HepG2 (cell line): ENCODE data around the gene CERS1. TPM values are rescaled to one million over a fixed set of nuclear protein-coding genes. Genes with fewer than 3 reads are reported as not detected.

Experiments used
- CENPX ChIP-seq: sonication (generic); formaldehyde crosslinking; IDR thresholded peaks from 2 replicates; pipeline ENCODE4 v1.9.0; 2021; ENCODE audit warnings: mild to moderate bottlenecking, missing genetic modification reagents, moderate library complexity
- DR1 ChIP-seq: sonication (generic); formaldehyde crosslinking; IDR thresholded peaks from 2 replicates; pipeline ENCODE4 v1.8.0; 2021; ENCODE audit warnings: mild to moderate bottlenecking, missing genetic modification reagents, inconsistent platforms
- GLI4 ChIP-seq: sonication (generic); formaldehyde crosslinking; IDR thresholded peaks from 2 replicates; pipeline ENCODE4 v1.5.1; 2020; ENCODE audit warnings: missing genetic modification reagents, mild to moderate bottlenecking, moderate library complexity, borderline replicate concordance
- MAFK ChIP-seq, 2 experiments: IDR thresholded peaks in 1 of 2; conservative IDR thresholded peaks in 1 of 2; 2 replicates each; pipeline ENCODE4 v1.6.1; 2011; ENCODE audit warnings: improper control_type of control experiment in 2 of 2, low read length in 2 of 2
- MED13 ChIP-seq: sonication (generic); formaldehyde crosslinking; IDR thresholded peaks from 2 replicates; pipeline ENCODE4 v1.5.0; 2020; ENCODE audit warnings: missing genetic modification reagents
- MXD1 ChIP-seq: sonication (generic); formaldehyde crosslinking; IDR thresholded peaks from 2 replicates; pipeline ENCODE4 v1.4.0; 2020; ENCODE audit warnings: mild to moderate bottlenecking, missing genetic modification reagents
- NCOR1 ChIP-seq: fragments of 200-600 bp; sonication (generic); IDR thresholded peaks from 2 replicates; pipeline ENCODE4 v1.7.0; 2017; ENCODE audit warnings: antibody characterized with exemption, low read length, borderline replicate concordance
- NRL ChIP-seq: sonication (generic); formaldehyde crosslinking; IDR thresholded peaks from 2 replicates; pipeline ENCODE4 v1.5.0; 2020; ENCODE audit warnings: missing genetic modification reagents, mild to moderate bottlenecking, moderate library complexity, borderline replicate concordance
- PATZ1 ChIP-seq: sonication (generic); formaldehyde crosslinking; IDR thresholded peaks from 2 replicates; pipeline ENCODE4 v1.4.0; 2020; ENCODE audit warnings: missing genetic modification reagents
- TEF ChIP-seq: sonication (generic); formaldehyde crosslinking; IDR thresholded peaks from 2 replicates; pipeline ENCODE4 v1.5.0; 2020; ENCODE audit warnings: missing genetic modification reagents
- TFAP4 ChIP-seq: sonication (generic); IDR thresholded peaks from 2 replicates; pipeline ENCODE4 v1.6.1; 2016; ENCODE audit warnings: low read depth, borderline replicate concordance
- ZNF17 ChIP-seq: sonication (generic); formaldehyde crosslinking; IDR thresholded peaks from 2 replicates; pipeline ENCODE4 v1.5.0; 2020; ENCODE audit warnings: mild to moderate bottlenecking, missing genetic modification reagents
- ZNF280D ChIP-seq: sonication (generic); formaldehyde crosslinking; IDR thresholded peaks from 2 replicates; pipeline ENCODE4 v1.5.1; 2020; ENCODE audit warnings: mild to moderate bottlenecking, missing genetic modification reagents
- ZNF329 ChIP-seq: sonication (generic); formaldehyde crosslinking; IDR thresholded peaks from 2 replicates; pipeline ENCODE4 v1.9.0; 2021; ENCODE audit warnings: low read depth, mild to moderate bottlenecking, missing genetic modification reagents
- ZNF703 ChIP-seq: sonication (generic); formaldehyde crosslinking; IDR thresholded peaks from 2 replicates; pipeline ENCODE4 v1.5.1; 2020; ENCODE audit warnings: missing genetic modification reagents, mild to moderate bottlenecking, moderate library complexity, borderline replicate concordance
- polyA plus RNA-seq, 8 experiments: library from polyadenylated mRNA; depleted of rRNA in 3 of 8; stranded (reverse) in 7 of 8; unstranded in 1 of 8; fragments of >200 nt; fragmentation: Illumina TruSeq in 4 of 8; extraction: Trizol in 4 of 8; gene quantifications; 2 replicates each; pipeline versions ENCODE4 v1.2.1 to v1.2.3, GENCODE V29; 2011 to 2016; ENCODE audit warnings: low read depth in 4 of 8, missing spikeins in 1 of 8, mixed read lengths in 1 of 8; ENCODE audit not compliant: insufficient read depth in 1 of 8
- total RNA-seq, 5 experiments: library from RNA; depleted of rRNA; stranded (reverse); fragments of >200 nt; fragmentation: Illumina TruSeq; extraction: Trizol; gene quantifications; 2 replicates each; pipeline ENCODE4 v1.2.3, GENCODE V29; 2016; ENCODE audit warnings: low read depth in 1 of 5
- TF ChIP-seq, protein P1 (sequence below): sonication (generic); formaldehyde crosslinking; IDR thresholded peaks from 2 replicates; pipeline ENCODE4 v1.4.0; 2020; ENCODE audit warnings: missing genetic modification reagents, borderline replicate concordance

The CERS1 gene
- total and polyA plus RNA-seq, 2 of the 13 experiments (the other 11 are each of a cell fraction or from before 2014, with no cell fraction given): 4.6 to 9.8 TPM

DNA sequence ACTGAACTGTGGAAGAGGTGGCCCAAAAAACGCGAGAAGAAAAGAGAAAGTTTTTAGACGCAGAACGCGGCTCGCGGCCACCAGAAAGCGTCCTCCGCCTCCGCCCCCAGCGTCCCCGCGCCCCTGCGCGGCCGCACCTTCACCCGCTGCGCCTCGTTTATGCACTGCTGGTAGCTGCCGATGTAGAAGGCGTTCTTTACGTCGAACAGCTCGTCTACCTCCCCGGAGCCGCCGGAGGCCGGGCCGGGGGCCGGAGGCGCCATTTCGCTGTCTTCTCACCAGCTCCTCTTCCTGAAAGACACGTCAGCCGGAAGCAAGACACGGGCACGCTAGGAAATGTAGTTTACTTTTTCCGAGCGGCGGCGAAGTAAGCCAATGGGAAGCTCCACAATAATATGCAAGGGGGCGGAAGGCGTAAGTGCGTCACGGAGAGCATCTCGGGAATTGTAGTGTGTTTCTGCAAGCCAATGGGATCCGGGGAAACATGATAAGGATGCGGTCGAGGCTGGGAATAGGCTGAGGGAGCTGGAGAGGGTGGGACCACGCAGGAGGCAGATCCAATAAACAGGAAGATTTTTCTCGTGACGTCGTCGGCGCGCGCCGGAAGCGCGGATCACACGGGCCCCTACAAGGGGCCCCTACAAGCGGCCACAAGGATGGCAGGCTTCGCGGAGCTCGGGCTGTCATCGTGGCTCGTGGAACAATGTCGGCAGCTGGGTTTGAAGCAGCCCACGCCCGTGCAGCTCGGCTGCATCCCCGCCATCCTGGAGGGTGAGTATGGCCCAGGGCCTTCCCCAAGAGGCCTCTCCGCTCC, 23.3 kb upstream of the CERS1 start, which contains the start of the genes COPE and DDX49 (continued):
- no peak for TF ChIP-seq CENPX (CRISPR knock-in tag)
- TF ChIP-seq ZNF703 (CRISPR knock-in tag): no peak
- 0 out of 4 replicates have a peak, but pooled peaks have one; percentile 1 to 2 for TF ChIP-seq MAFK (conservative IDR thresholded peaks at IDR 0.05 in 1 of 2, IDR thresholded peaks at IDR 0.05 in 1 of 2; ENCODE audit: low read length in 2 of 2)
- TF ChIP-seq, protein P1, sequence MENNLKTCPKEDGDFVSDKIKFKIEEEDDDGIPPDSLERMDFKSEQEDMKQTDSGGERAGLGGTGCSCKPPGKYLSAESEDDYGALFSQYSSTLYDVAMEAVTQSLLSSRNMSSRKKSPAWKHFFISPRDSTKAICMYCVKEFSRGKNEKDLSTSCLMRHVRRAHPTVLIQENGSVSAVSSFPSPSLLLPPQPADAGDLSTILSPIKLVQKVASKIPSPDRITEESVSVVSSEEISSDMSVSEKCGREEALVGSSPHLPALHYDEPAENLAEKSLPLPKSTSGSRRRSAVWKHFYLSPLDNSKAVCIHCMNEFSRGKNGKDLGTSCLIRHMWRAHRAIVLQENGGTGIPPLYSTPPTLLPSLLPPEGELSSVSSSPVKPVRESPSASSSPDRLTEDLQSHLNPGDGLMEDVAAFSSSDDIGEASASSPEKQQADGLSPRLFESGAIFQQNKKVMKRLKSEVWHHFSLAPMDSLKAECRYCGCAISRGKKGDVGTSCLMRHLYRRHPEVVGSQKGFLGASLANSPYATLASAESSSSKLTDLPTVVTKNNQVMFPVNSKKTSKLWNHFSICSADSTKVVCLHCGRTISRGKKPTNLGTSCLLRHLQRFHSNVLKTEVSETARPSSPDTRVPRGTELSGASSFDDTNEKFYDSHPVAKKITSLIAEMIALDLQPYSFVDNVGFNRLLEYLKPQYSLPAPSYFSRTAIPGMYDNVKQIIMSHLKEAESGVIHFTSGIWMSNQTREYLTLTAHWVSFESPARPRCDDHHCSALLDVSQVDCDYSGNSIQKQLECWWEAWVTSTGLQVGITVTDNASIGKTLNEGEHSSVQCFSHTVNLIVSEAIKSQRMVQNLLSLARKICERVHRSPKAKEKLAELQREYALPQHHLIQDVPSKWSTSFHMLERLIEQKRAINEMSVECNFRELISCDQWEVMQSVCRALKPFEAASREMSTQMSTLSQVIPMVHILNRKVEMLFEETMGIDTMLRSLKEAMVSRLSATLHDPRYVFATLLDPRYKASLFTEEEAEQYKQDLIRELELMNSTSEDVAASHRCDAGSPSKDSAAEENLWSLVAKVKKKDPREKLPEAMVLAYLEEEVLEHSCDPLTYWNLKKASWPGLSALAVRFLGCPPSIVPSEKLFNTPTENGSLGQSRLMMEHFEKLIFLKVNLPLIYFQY (CRISPR knock-in tag): no peak; the same call in 1 of the 2 replicates
- TF ChIP-seq ZNF329: no peak
- TF ChIP-seq TFAP4: peak; percentile 78; the same call in 1 of the 2 replicates
- TF ChIP-seq ZNF17 (CRISPR knock-in tag): no peak
- TF ChIP-seq MXD1 (CRISPR knock-in tag): peak; percentile 94; the same call in 1 of the 2 replicates
- 0 out of 2 replicates have a peak, but pooled peaks have one; percentile 39 for TF ChIP-seq NRL (CRISPR knock-in tag)
- TF ChIP-seq NCOR1: no peak; the same call in 1 of the 2 replicates
- peak; percentile 77; the same call in 1 of the 2 replicates for TF ChIP-seq ZNF280D
- TF ChIP-seq PATZ1 (CRISPR knock-in tag): no peak; the same call in 1 of the 2 replicates
- no peak for TF ChIP-seq TEF (CRISPR knock-in tag)
- TF ChIP-seq DR1 (CRISPR knock-in tag): no peak
- TF ChIP-seq GLI4 (CRISPR knock-in tag): 0 out of 2 replicates have a peak, but pooled peaks have one; percentile 8
- peak; percentile 54; the same call in 1 of the 2 replicates for TF ChIP-seq MED13 (CRISPR knock-in tag)
